GM19099 (cell line): ENCODE data around the gene SHF.

Source experiments
- POLR2A ChIP-seq: IDR thresholded peaks from 3 replicates; pipeline ENCODE4 v1.6.1; 2011; ENCODE audit warnings: low read depth; ENCODE audit not compliant: insufficient read length; ENCODE audit errors: extremely low read depth

Gene SHF

DNA sequence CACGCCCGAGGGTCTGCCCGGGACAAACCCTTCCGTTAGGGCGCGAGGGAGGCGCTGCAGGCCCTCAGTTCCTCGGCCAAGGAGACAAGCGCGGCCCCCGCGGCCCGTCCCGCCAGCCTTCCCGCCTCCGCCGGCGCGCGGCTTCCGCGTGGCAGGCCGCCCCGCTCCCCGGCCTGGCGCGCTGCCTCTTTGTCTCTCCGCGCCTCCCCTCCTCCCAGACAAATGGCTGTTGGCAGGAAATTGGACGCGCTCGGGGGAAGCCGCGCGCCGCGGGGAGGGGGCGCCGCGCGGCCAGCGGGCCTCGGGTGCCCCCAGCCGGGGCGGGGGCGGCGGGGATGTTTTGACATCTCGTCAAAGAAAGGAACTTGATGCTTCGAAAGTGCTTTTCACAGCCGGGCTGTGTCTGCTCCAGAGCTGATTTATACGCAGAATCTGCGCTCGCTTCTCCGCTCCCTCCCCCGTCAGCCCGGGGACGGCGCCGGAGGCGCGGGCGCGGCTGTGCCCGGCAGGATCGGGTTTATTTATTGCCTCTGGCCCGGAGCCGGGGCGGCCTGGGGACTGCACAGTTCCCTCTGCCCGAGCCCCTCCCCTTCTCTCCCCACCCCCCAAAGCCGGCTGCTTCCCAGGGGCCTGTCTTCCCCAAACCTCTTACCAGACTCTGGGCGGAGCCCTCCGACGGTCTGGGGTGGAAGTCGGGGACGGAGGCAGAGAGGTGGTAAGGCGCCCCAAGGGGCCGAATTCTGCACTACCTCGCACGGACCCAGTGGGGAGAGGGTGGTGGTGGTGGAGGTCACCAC lies 20.7 kb downstream of the SHF start:
- TF ChIP-seq POLR2A: peak; percentile 62

DNA sequence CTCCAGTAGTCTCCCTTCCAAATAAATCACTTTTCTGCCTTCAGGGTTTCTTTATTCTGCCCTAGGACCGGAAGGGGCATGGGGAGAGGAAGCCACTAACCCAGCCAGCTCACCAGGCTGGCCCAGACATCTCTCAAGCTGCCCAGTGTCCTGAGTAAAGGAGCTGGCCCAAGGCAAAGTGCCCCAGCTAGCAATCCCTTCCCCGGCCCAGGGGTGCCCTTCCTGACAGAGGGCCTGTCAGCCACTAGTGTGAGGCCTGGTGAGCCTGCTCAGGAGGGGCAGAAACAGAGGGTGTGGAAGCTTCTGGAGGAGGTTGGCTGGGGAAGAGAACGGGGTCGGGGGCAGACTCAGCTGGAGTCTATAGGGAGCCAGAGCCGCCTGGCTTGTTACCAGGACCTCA lies 22.2 kb downstream of the SHF start:
- no peak for TF ChIP-seq POLR2A

DNA sequence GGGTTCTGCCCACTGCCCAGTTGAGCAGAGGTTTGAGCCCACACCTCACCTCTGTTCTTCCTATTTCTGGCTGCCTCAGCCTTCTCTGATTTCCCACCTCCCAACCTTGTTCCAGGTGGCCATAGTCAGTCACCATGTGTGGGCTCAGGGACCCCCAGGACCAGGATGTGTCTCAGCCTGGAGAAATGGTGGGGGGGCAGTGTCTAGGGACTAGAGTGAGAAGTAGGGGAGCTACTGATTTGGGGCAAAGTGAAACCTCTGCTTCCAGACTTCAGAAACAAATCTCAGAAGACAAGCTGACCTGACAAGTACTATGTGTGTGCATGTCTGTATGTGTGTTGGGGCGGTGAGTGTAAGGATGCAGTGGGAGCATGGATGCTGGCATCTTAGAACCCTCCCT lies 22.9 kb downstream of the SHF start:
- no peak for TF ChIP-seq POLR2A

DNA sequence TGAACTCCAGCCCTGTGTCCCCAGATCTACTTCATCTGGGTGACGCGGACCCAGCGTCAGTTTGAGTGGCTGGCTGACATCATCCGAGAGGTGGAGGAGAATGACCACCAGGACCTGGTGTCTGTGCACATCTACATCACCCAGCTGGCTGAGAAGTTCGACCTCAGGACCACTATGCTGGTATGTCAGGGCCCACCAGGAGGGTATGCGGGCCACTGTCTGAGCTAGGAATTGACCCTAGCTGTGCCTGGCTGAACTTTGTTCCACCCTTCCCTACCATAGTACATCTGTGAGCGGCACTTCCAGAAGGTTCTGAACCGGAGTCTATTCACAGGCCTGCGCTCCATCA lies 24.3 kb downstream of the SHF start:
- no peak for TF ChIP-seq POLR2A

DNA sequence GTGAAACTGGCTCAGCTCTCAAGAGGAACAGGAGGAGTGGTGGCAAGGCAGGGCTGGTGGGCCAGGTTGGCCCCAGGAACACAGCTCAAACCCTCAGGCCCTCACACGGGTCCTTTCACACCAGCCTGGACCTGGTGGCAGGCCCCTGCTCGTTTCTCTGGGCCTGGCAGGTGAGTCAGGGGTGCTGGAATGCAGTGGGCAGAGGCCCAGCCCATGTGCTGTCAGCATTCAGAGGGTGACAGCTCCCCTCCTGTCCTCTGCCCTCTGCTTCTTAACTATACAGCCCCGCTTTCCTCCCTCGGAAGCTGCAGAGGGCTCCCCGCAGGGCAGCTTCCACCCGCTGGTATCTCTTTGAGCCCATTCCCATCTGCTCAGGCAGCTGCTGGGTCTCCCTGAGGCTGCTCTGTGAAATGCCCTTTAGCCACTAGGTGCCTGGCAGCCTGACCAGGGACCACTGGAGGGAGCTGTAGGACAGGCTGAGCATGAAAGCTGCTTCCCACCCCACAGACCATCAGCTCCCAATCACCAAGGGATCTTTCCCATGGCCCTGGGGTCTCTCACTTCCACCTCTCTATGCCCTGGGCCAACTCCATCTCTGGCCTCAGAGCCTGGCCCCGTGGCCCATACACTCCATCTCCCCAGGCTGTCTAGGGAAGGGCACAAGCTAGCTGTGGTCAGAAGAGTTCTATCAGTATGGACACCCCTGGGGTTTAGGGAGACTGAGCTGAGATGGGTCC lies 24.8 kb downstream of the SHF start:
- no peak for TF ChIP-seq POLR2A

DNA sequence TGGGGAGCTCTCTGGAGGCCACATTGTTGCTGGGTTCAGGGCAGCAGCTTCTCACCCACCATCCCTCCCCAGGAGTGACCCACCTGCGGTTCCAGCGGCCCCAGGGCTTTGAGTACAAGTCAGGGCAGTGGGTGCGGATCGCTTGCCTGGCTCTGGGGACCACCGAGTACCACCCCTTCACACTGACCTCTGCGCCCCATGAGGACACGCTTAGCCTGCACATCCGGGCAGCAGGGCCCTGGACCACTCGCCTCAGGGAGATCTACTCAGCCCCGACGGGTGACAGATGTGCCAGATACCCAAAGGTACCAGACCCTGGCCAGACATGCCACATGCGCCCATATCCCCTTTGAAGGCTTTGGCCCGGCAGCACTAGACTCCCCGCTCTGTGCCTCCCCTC lies 26.1 kb downstream of the SHF start:
- TF ChIP-seq POLR2A: no peak

DNA sequence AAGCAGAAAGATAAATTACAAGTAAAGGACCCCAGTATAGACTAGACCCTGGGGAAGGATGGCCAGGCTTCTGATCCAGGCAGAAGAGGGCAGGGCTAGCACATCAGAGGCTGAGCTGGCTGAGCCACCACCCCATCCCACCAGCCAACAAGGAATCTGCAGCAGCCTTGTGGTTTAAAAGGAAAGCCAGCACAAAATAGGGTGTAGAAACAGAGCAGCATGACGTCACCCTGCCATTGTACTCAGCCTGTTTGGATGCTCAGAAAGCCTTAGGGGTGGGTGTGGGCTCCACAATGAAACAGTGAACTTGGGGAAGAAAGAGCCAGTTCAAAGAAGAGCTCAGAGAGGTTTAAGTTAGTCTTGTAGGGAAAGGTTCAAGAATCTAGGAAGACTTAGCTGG lies 29.8 kb downstream of the SHF start:
- TF ChIP-seq POLR2A: no peak

DNA sequence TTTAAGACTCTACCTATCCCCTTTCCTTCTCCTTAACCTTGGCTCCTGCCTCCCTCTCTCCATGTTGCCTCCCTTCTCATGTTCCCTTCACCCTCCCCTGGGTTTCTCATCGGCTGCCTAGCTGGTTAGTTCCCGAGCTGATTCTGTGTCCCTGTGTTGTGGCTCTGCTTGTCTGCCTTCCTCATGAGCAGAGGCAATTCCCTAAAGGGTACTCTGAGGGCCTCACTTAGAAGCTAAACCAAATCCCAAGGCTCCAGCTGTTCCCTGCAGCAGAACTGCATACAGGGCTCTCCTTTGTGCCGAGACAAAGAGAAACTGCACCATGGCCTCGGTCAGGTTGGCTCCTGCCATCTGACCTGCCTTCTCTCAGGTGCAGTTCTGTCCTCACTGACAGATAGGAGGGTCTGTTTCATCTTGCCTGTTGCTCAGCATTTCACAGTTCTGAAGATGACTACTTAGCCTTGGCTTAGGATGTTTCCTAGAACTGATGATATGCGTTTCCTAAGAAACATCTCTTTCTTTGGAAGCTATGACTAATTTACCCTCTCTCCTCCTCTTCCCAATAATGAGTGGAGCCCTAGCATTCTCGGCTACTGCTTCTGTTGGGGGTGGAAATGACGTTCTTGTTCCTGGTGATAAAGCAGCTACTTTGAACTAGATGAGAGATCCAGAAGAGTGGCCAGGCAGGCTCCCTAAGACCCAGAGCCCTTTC lies 30.9 kb downstream of the SHF start:
- no peak for TF ChIP-seq POLR2A

DNA sequence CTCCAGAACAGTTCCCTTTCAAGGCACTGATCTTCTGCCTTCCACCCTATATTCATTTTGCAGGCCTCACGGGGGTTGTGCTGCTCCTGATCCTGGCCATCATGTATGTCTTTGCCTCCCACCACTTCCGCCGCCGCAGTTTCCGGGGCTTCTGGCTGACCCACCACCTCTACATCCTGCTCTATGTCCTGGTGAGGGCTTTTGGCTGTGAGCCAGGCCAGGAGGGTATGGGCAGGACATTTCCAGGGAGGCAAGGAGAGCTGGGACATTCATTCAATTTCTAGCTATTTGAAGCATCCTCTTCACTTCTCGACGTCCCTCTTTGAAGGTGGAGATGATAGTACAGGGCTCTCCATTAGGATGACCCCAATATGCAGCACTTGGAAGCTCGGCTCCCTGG lies 32.0 kb downstream of the SHF start:
- no peak for TF ChIP-seq POLR2A

DNA sequence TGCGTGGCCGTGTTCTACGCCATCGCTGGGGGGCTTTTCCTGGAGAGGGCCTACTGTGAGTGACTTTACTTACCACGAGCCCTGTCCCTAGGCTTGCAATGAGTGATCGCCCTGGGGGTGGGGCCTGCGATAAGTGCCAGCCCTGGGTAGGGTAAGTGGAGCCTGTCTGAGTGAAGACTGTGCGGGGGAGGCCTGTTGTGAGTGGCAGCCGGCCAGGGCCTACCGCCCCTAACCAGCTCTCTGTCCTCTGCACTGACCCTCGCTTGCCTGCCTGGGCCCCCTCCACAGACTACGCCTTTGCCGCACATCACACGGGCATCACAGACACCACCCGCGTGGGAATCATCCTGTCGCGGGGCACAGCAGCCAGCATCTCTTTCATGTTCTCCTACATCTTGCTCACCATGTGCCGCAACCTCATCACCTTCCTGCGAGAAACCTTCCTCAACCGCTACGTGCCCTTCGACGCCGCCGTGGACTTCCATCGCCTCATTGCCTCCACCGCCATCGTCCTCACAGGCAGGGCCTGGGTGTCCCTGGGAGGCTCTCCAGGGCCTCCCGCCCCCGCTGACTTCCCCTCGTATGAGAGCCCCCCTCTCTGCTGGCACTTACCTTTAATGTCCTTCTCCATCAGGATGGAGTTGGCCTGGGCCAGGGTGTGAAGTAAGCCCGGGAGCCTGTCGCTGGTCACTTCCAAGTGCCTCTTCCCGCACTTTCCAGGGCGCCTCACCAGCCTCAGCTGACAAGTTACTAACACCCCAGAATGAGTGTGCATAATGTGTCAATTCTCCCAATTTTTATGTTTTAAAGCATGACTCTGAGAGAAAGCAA lies 35.6 kb downstream of the SHF start:
- TF ChIP-seq POLR2A: no peak

DNA sequence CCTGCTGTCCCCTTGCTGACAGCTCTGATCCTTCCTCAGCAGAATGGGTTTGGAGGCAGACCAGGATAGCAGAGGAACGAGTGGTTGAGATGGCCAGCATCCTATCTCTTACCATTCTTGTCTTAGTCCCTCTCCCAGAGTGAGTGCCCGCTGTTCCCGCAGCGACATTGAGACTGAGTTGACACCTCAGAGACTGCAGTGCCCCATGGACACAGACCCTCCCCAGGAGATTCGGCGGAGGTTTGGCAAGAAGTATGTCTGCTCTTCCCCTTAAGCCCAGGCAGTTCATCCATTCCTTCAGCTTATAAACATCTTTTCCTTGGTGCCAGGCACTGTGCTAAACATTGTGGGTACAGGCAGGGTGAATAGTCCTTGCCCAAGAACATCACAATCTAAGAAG lies 36.8 kb downstream of the SHF start:
- TF ChIP-seq POLR2A: no peak

DNA sequence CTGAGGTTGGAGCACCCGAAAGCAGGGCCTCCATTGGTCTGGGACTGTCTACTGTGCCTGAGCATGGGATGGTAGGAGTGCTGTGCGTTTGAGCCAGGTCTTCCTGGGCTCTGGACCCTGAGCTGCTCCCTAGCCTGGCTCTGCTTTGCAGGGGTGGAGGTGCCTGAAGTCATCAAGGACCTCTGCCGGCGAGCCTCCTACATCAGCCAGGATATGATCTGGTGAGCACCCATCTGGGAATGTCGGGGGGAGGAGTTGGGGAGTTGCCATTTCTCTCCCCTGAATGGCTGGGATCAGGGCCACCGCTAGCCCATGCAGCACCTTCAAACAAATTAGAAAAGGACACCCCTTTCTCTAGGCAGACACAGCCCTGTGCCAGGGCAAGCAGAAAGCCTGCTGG lies 37.3 kb downstream of the SHF start:
- TF ChIP-seq POLR2A: no peak

DNA sequence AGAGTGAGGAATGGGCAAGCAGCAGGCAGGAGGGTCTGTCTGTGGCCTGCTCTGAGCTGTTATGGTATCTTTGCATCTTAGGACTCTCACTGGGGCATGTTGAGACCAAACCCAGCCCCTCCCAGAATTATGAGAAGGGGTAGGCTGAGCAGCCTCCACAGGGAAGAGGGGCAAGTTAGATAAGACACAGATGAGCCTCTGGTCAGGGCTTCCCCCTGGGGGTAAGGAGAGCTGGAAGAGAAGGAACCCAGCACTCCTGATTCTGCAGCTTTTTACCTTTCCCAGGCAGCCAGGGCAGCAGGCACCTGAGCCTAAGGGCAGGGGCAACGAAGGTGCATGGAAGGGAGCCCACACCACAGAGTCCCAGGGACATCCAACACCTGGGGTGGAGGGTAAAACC lies 38.7 kb downstream of the SHF start:
- TF ChIP-seq POLR2A: no peak

DNA sequence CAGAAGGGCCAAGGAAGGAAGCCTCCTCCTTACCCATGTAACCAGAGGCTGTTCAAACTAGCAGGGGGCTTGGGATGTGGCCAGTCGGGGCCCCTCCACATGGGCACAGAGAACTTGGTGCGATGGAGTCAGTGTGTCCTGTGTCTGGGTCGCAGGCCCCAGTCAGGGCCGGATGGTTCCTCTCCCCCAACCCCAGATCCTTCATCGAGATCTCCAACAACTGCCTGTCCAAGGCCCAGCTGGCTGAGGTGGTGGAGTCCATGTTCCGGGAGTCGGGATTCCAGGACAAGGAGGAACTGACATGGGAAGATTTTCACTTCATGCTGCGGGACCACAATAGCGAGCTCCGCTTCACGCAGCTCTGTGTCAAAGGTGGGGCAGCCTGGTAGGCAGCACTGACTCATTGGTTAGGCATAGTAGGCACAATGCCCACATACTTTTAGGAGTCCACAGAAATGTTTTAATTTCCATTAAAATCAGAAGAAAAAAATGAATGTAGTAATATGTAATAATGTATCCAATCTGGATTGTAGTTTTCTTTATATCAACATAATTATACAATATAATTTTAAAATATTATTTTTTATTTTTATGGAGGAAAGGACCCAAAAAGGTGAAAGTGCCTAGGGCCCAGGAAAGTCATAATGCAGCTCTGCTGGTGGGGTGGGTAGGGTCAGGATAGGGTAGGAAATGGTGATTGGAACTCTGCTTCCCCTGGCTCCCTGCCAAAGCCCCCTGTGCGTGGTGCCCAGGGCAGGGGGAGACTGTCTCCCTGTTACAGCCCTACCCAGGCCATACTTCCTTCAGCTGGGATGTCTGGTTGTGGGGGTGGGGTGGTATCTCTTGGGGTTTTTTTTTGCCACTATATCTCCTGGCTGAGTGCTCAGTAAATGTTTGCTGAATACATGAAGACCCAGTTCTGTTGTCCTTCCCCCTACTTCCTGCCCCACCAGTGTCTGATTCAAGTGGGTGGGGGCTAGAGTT lies 39.4 kb downstream of the SHF start:
- no peak for TF ChIP-seq POLR2A
